Upper lobe of left lung (tissue), 4 donors: ENCODE data around the gene PADI4.

ENCODE experiments used
- EP300 ChIP-seq, 4 donors: sonication (generic); formaldehyde crosslinking; IDR thresholded peaks; one replicate each; pipeline ENCODE4 v1.5.1; 2017; ENCODE audit warnings: antibody characterized with exemption in 4 of 4, control low read depth in 2 of 4
- POLR2A ChIP-seq, 4 donors: fragments of 450-650 bp; IDR thresholded peaks; one replicate each; pipeline ENCODE4 v1.5.1; 2016 to 2017; ENCODE audit warnings: antibody characterized with exemption in 4 of 4, mild to moderate bottlenecking in 2 of 4
- POLR2AphosphoS5 ChIP-seq, 2 donors: sonication (generic); formaldehyde crosslinking; IDR thresholded peaks; one replicate each; pipeline ENCODE4 v1.5.1; 2017; ENCODE audit warnings: antibody characterized with exemption in 2 of 2
- TF ChIP-seq, protein P1 (sequence below), 6 experiments: fragments of 450-650 bp in 4 of 6; fragments of 200-600 bp in 2 of 6; sonication (generic) in 2 of 6; IDR thresholded peaks; one replicate each; pipeline ENCODE4 v1.5.1; 2016 to 2019; ENCODE audit warnings: antibody characterized with exemption in 6 of 6

DNA sequence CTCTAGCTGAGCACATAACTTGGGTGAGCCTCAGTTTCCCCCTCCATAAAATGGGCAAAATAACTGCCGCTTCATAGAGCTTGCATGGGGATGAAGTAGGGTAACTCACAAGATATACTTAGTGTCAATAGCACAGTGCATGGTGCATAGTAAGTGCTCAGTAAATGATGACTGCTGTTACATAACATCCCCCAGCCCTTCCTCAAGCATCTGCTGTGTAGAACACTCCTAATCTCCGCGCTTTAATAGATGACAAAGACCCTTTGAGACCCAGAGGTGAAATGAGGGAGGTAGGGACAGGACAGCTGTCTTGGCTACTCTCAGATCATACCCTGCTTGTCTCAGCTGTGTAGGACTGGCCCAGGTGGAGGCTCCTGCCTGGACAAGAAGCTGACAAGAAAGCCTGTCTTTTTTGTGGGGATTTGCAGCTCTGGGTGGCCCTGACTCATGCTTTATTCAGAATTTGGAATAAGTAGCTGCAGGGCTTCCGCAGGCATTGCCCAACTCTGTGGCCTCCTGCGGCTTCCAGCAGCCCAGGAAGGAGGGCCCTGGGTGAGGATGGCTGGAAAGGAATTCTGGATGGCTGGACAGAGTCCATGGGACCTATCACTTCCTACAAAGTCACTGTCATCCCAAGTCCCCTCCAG, 20.7 kb upstream of the PADI4 start:
- TF ChIP-seq, protein P1, sequence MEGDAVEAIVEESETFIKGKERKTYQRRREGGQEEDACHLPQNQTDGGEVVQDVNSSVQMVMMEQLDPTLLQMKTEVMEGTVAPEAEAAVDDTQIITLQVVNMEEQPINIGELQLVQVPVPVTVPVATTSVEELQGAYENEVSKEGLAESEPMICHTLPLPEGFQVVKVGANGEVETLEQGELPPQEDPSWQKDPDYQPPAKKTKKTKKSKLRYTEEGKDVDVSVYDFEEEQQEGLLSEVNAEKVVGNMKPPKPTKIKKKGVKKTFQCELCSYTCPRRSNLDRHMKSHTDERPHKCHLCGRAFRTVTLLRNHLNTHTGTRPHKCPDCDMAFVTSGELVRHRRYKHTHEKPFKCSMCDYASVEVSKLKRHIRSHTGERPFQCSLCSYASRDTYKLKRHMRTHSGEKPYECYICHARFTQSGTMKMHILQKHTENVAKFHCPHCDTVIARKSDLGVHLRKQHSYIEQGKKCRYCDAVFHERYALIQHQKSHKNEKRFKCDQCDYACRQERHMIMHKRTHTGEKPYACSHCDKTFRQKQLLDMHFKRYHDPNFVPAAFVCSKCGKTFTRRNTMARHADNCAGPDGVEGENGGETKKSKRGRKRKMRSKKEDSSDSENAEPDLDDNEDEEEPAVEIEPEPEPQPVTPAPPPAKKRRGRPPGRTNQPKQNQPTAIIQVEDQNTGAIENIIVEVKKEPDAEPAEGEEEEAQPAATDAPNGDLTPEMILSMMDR (IDR thresholded peaks at IDR 0.05), result no peak
- TF ChIP-seq POLR2AphosphoS5 (IDR thresholded peaks at IDR 0.05) (no peak), POLR2A (IDR thresholded peaks at IDR 0.05) (no peak), EP300 (IDR thresholded peaks at IDR 0.05) (no peak)
